Measurements from ENCODE around the gene GRID1.

The GRID1 gene

GRCh38 chr10:86372784-86373239 is 6.2 kb upstream of the GRID1 start:
- Histone ChIP-seq H3K9me3 (ENCODE audit: low read length) (no peaks in the 10 kb centered on the region), H3K27me3 (ENCODE audit: insufficient read depth, low read length) (no peaks in the 10 kb centered on the region; the same call in 1 of the 2 replicates), H3K9me2 (ENCODE audit: low read depth, low read length) (no peaks in the 10 kb centered on the region), H3F3A (ENCODE audit: insufficient read depth, low read length) (no peaks in the 10 kb centered on the region), H3K4me2 (ENCODE audit: low read length) (no peak overlapping the region), H4K20me1 (ENCODE audit: insufficient read depth, low read length) (no peaks in the 10 kb centered on the region), H3K9ac (ENCODE audit: low read length) (no peak overlapping the region), H3K79me2 (ENCODE audit: insufficient read depth, low read length) (no peaks in the 10 kb centered on the region), H3K36me3 (ENCODE audit: insufficient read depth, low read length) (no peaks in the 10 kb centered on the region), H3K4me3 (ENCODE audit: low read depth, low read length, poor library complexity, severe bottlenecking) (no peak overlapping the region), H3K4me1 (ENCODE audit: insufficient read depth, low read length, severe bottlenecking) (peaks cover 4% of the 10 kb centered on the region), H3K27ac (ENCODE audit: low read depth, low read length, poor library complexity, severe bottlenecking) (no peak overlapping the region), H2AFZ (ENCODE audit: low read length) (no peak overlapping the region)
- no peak for TF ChIP-seq CTCF (IDR thresholded peaks at IDR 0.05; ENCODE audit: low read length)
- no peak for TF ChIP-seq EZH2 (IDR thresholded peaks at IDR 0.05; ENCODE audit: borderline replicate concordance, low read length)

- Histone ChIP-seq H3K4me1 (ENCODE audit: insufficient read depth, low read length, severe bottlenecking) (peaks cover 4% of the 10 kb centered on the region), H3K9me3 (ENCODE audit: low read length) (no peaks in the 10 kb centered on the region), H3K4me2 (ENCODE audit: low read length) (no peak overlapping the region), H3K27ac (ENCODE audit: low read depth, low read length, poor library complexity, severe bottlenecking) (no peak overlapping the region), H3F3A (ENCODE audit: insufficient read depth, low read length) (no peaks in the 10 kb centered on the region), H3K79me2 (ENCODE audit: insufficient read depth, low read length) (no peaks in the 10 kb centered on the region), H2AFZ (ENCODE audit: low read length) (no peak overlapping the region), H4K20me1 (ENCODE audit: insufficient read depth, low read length) (no peaks in the 10 kb centered on the region), H3K36me3 (ENCODE audit: insufficient read depth, low read length) (no peaks in the 10 kb centered on the region), H3K9ac (ENCODE audit: low read length) (no peak overlapping the region), H3K4me3 (ENCODE audit: low read depth, low read length, poor library complexity, severe bottlenecking) (no peak overlapping the region), H3K27me3 (ENCODE audit: insufficient read depth, low read length) (peaks cover 3% of the 10 kb centered on the region; the same call in 1 of the 2 replicates), H3K9me2 (ENCODE audit: low read depth, low read length) (no peaks in the 10 kb centered on the region)
- no peak for TF ChIP-seq CTCF (IDR thresholded peaks at IDR 0.05; ENCODE audit: low read length)
- no peak for TF ChIP-seq EZH2 (IDR thresholded peaks at IDR 0.05; ENCODE audit: borderline replicate concordance, low read length)
Measured at GRCh38 chr10:86372119-86372783, 5.7 kb upstream of the GRID1 start.

- Histone ChIP-seq H3K4me1 (ENCODE audit: insufficient read depth, low read length, severe bottlenecking) (no peaks in the 10 kb centered on the region), H3K27ac (ENCODE audit: low read depth, low read length, poor library complexity, severe bottlenecking) (no peak overlapping the region)
Measured at GRCh38 chr10:86371691-86372090, 5.1 kb upstream of the GRID1 start.

More at GRCh38 chr10:86371691-86372090, 5.1 kb upstream of the GRID1 start:
- Histone ChIP-seq H3K4me2 (ENCODE audit: low read length) (no peak overlapping the region), H3K36me3 (ENCODE audit: insufficient read depth, low read length) (no peaks in the 10 kb centered on the region), H3K79me2 (ENCODE audit: insufficient read depth, low read length) (no peaks in the 10 kb centered on the region), H3K9me2 (ENCODE audit: low read depth, low read length) (no peaks in the 10 kb centered on the region), H3F3A (ENCODE audit: insufficient read depth, low read length) (no peaks in the 10 kb centered on the region), H3K9me3 (ENCODE audit: low read length) (no peaks in the 10 kb centered on the region), H4K20me1 (ENCODE audit: insufficient read depth, low read length) (no peaks in the 10 kb centered on the region), H3K27me3 (ENCODE audit: insufficient read depth, low read length) (peaks cover 3% of the 10 kb centered on the region; the same call in 1 of the 2 replicates), H2AFZ (ENCODE audit: low read length) (no peak overlapping the region), H3K9ac (ENCODE audit: low read length) (no peak overlapping the region), H3K4me3 (ENCODE audit: low read depth, low read length, poor library complexity, severe bottlenecking) (no peak overlapping the region)
- no peak for TF ChIP-seq CTCF (IDR thresholded peaks at IDR 0.05; ENCODE audit: low read length)
- TF ChIP-seq EZH2 (IDR thresholded peaks at IDR 0.05; ENCODE audit: borderline replicate concordance, low read length) = no peak
